ENCODE data around the gene ESPNL. TPM values are rescaled to one million over a fixed set of nuclear protein-coding genes. Genes with fewer than 3 reads are reported as not detected.
"Not testable (repeated sequence)": the region's sequence is repeated elsewhere in the genome, so short reads cannot be mapped to it uniquely, and the experiment has no call there.

Gene ESPNL
- total RNA-seq, 1 donor from 2014 or later = 0.48 TPM

DNA sequence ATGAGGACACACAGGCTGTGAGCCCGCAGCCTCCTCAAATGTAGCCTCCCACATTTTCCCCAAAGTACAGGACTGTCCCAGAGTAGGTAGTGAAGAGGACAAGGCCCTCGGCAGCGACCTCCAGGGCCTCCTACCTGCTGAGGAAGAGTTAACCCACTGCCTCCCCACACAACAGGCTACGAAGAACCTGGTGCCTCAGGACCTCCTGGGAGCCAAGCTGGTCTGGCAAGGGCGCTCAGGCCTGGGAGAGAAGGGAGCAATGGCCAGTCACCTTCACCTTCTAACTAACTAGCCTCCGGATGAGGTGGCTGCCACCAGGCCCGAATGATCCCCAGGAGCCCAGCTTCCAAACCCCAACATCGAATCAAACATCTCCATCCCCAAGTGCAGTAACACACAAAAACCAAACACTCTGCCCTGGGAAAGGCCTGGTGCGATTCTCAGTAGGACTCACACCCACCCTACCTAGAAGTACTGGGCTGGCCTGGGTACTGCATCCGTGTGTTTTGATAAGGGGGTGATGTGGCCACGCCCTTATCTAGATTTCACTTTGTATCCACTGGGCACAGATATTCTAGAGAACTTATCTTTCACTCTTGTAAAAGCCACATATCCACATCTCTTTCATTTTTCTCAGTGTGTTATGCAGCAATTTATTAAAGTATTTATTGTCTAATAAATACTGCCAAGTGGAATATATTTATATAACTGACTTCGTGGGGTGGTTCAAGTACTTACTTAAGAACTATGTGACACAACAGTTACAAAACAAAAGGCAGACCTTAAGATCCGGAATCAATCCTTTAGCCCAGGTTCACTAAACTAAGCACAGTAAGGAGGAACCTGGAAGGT, 68.3 kb downstream of the ESPNL start:
- DNase-seq (ENCODE audit: low spot score) = peak; percentile 51

DNA sequence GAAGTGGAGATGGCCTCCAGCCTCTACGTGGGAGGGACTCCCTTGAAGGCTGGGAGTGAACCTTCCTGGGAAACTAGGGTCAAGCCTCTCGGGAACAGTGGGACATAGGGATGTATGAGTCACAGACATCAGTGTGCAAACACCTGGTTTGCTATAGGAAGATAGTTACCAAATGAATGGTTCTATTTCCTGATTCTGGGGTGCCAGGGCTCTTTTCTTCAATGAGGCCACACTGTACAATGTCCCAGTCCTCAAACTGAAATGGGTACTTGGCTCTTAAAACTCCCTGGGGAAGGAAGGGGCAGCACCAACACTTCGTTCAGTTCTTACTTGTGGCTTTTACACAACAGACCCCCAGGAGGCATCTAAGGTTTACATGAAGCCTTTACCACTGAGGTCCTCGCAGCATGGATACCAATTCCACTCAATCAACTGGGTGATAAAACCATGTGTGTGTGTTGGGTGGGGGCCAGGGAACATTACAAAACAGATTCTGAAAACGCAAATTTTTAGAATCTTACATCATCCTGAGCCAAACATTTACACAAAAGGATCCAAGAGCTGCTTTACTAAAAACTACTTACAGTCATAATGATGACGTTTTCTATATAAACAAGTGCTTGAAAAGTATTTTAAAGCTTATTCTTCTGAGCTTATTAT, 69.0 kb downstream of the ESPNL start:
- peak; percentile 67 for DNase-seq (ENCODE audit: low spot score)

GRCh38 chr2:238169708-238170251, 69.6 kb downstream of the ESPNL start:
- peak; percentile 75 for DNase-seq (ENCODE audit: low spot score)

GRCh38 chr2:238170386-238171071, 70.4 kb downstream of the ESPNL start:
- DNase-seq (ENCODE audit: low spot score) = no peak

GRCh38 chr2:238171072-238171431, 70.9 kb downstream of the ESPNL start:
- not testable (repeated sequence) for DNase-seq (ENCODE audit: low spot score)

DNA sequence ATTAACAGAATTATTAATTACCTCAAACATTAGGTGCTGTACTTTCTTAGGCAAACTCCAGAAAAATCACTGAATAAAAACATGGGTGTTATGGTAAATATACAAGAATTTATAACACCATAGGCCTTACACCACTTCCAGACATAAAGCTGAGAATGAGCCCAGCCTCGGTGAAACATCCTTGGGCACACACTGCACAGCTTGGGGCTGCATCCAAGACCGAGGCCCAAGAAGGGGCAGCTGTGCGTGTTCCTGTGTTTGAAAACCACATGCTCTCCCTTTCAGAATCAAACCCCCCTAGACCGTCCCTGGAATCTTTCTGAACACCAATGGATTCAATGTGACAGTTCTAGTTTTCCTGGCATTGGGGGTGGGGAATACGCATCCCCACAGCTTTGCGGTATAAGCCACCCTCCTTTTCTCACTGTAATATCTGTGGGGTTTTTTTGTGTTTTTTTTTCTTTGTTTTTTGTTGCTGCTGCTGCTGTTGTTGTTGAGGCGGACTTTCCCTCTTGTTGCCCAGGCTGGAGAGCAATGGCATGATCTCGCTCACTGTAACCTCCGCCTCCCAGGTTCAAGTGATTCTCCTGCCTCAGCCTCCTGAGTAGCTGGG, 71.5 kb downstream of the ESPNL start:
- DNase-seq (ENCODE audit: low spot score) = no peak

- no peak for DNase-seq (ENCODE audit: low spot score)
Observed at GRCh38 chr2:238172439-238172838, 72.3 kb downstream of the ESPNL start.

DNA sequence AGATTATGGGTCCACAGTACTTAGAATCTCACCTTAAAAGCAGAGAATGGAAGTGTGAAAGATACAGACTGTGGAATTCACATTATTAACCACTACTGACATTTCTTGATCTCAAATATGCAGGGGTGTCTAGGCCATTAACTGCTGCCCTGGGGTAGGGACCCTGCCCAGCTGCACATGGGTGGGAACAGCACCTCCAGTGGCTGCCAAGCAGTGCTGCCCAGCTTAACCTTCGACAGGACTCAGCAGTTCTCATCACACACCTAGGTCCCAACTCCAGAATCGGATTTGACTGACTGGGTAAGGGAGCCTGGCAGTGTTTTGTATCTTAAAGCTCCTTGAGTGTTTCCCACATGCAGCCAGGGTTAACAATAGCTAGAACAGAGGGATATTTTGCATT, 73.6 kb downstream of the ESPNL start:
- DNase-seq (ENCODE audit: low spot score) = no peak

DNA sequence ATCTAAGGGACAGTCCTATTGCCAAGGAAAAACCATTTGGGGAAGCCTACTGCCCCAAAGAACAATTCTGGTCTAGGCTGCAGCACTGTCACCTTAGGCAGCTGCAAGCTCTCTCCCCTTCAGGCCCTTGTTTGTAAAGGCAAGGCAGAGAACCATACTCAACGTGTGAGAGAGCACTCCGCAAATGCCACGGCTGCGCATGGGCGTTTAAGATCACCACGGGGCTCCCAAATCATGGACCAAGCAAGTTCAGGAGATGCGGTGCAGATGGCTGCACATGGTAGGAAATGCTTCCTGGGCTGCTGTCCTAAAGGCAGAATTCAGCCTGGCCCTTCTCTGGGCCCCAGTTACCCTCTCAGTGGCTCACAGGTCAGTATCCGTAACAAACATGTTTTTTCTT, 74.2 kb downstream of the ESPNL start:
- DNase-seq (ENCODE audit: low spot score) = no peak

DNA sequence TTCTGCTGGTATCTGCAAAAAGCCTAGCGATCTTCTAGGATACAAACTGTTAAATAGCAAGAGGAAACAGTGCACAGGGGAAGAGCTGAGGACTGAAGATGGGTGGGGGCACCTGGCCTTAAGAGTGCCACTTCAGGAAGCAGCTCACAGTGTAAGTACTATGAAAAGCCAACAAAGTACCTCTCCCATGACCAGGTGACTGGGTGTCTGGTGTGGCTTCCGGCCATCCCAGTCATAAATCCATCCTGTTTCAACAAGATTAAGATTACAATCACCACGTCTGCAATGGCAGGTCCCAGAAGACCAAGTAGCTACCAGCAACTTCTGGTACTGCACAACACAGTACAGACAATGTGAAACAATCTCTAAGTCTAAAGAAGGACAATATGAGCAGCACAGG, 74.6 kb downstream of the ESPNL start:
- no peak for DNase-seq (ENCODE audit: low spot score)

DNA sequence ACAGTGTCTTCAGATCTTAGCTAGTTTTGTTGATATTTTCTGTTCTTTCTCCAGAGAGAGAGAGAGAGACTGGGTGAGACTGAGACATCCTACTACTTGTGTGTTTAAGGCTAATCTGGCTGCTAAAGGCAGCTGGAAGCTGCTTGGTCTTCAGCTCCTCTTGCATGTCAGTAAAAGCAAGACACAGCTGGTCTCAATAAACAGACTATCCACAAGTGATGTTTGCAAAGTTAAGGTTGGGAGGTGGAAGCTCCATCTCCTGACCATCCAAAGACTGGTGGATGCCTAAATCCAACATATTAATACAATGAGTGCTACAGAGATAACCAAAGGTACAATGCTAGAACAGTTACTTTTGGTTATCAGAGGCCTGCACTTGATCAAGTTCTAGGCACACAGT, 76.5 kb downstream of the ESPNL start:
- no peak for DNase-seq (ENCODE audit: low spot score)

- no peak for DNase-seq (ENCODE audit: low spot score)
Observed at GRCh38 chr2:238180554-238180953, 80.4 kb downstream of the ESPNL start.

GRCh38 chr2:238182362-238182761, 82.2 kb downstream of the ESPNL start:
- DNase-seq (ENCODE audit: low spot score) = no peak

Other genes with a start within 250 kb of the ESPNL start
- gene RAMP1, start 240.7 kb upstream of the ESPNL start, total RNA-seq = 21.8 TPM
- gene UBE2F, start 133.3 kb upstream of the ESPNL start, total RNA-seq = 58.8 TPM
- 13.6 TPM for gene SCLY, start 39.3 kb upstream of the ESPNL start, total RNA-seq
- gene KLHL30, start 38.3 kb downstream of the ESPNL start, total RNA-seq = 4.4 TPM
- gene ERFE, start 58.6 kb downstream of the ESPNL start, total RNA-seq = 1.5 TPM
- 36.4 TPM for gene ILKAP, start 103.4 kb downstream of the ESPNL start, total RNA-seq
- gene HES6, start 139.7 kb downstream of the ESPNL start, total RNA-seq = 4.3 TPM
- 9.9 TPM for gene PER2, start 188.3 kb downstream of the ESPNL start, total RNA-seq
- 24.5 TPM for gene TRAF3IP1, start 220.2 kb downstream of the ESPNL start, total RNA-seq

All from mesenteric fat pad (tissue), 1 donor.